ENCODE measurements around the gene GOLGA6L7. TPM values are rescaled to one million over a fixed set of nuclear protein-coding genes. Genes with fewer than 3 reads are reported as not detected.

The GOLGA6L7 gene
- total and polyA plus RNA-seq, 2 experiments from 2014 or later = 0.47 TPM; not detected in 1

GRCh38 chr15:28881600-28881999, 33.2 kb upstream of the GOLGA6L7 start:
- Histone ChIP-seq H3F3A (replicated peaks; ENCODE audit: low read depth) (no peaks in the 10 kb centered on the region), H3K4me2 (no peak overlapping the region), H4K20me1 (replicated peaks; ENCODE audit: insufficient read depth) (no peaks in the 10 kb centered on the region), H3K27ac (ENCODE audit: low read depth) (no peak overlapping the region), H3K4me1 (ENCODE audit: insufficient read depth) (peaks cover 9% of the 10 kb centered on the region), H2AFZ (no peak overlapping the region), H3K4me3 (no peak overlapping the region), H3K36me3 (ENCODE audit: insufficient read depth) (no peaks in the 10 kb centered on the region), H3K27me3 (ENCODE audit: insufficient read depth) (peaks cover 26% of the 10 kb centered on the region), H3K9me2 (ENCODE audit: insufficient read depth) (no peaks in the 10 kb centered on the region), H3K79me2 (replicated peaks; ENCODE audit: insufficient read depth) (no peaks in the 10 kb centered on the region)
- Mint-ChIP-seq H3K4me3 (no peak overlapping the region), H3K27me3 (ENCODE audit: insufficient read depth, low read depth, poor library complexity) (peaks cover 29% of the 10 kb centered on the region), H3K27ac (no peak overlapping the region), H3K36me3 (ENCODE audit: low read depth) (no peaks in the 10 kb centered on the region), H3K4me1 (peaks cover 8% of the 10 kb centered on the region; the same call in 2 of the 3 replicates), H3K9me3 (no peaks in the 10 kb centered on the region)
- TF ChIP-seq POLR2AphosphoS5 (IDR thresholded peaks at IDR 0.05; ENCODE audit: low read depth) = no peak
- peak in 1 of 2 experiments; percentile 15; a peak in 1 of 4 replicates for TF ChIP-seq CTCF (conservative IDR thresholded peaks at IDR 0.05; ENCODE audit: low read depth in 2 of 2)
- ATAC-seq = no peak
- DNase-seq (ENCODE audit: low spot score) = no peak

GRCh38 chr15:28881170-28881569, 32.7 kb upstream of the GOLGA6L7 start:
- peaks cover 29% of the 10 kb centered on the region for H3K27me3 Mint-ChIP-seq (ENCODE audit: insufficient read depth, low read depth, poor library complexity)
- H3K4me3 Mint-ChIP-seq = no peak overlapping the region
- Histone ChIP-seq H4K20me1 (replicated peaks; ENCODE audit: insufficient read depth) (no peaks in the 10 kb centered on the region), H3K4me2 (no peak overlapping the region), H3K9me2 (ENCODE audit: insufficient read depth) (no peaks in the 10 kb centered on the region), H3K79me2 (replicated peaks; ENCODE audit: insufficient read depth) (no peaks in the 10 kb centered on the region), H2AFZ (no peak overlapping the region), H3K27ac (ENCODE audit: low read depth) (no peak overlapping the region), H3K27me3 (ENCODE audit: insufficient read depth) (peaks cover 24% of the 10 kb centered on the region), H3F3A (replicated peaks; ENCODE audit: low read depth) (no peaks in the 10 kb centered on the region), H3K4me3 (no peak overlapping the region), H3K4me1 (ENCODE audit: insufficient read depth) (peaks cover 13% of the 10 kb centered on the region), H3K36me3 (ENCODE audit: insufficient read depth) (no peaks in the 10 kb centered on the region)
- H3K4me1 Mint-ChIP-seq = peaks cover 9% of the 10 kb centered on the region; the same call in 2 of the 3 replicates
- H3K9me3 Mint-ChIP-seq = no peaks in the 10 kb centered on the region
- DNase-seq (ENCODE audit: low spot score) (no peak), ATAC-seq (no peak)
- H3K36me3 Mint-ChIP-seq (ENCODE audit: low read depth) = no peaks in the 10 kb centered on the region
- TF ChIP-seq STAT1 (IDR thresholded peaks at IDR 0.05; ENCODE audit: unreplicated experiment) (no peak), ETS1 (IDR thresholded peaks at IDR 0.05) (no peak), CTCF (conservative IDR thresholded peaks at IDR 0.05; ENCODE audit: low read depth in 2 of 2) (0 out of 4 replicates have a peak, but pooled peaks of 1 of the 2 experiments have one; percentile 19), ZNF114 (CRISPR knock-in tag; IDR thresholded peaks at IDR 0.05) (no peak)
- H3K27ac Mint-ChIP-seq = no peak overlapping the region

Measured in GM23338 (cell line).